Right lobe of liver (tissue), 6 donors: ENCODE data around the gene NR1H4. TPM values are rescaled to one million over a fixed set of nuclear protein-coding genes. Genes with fewer than 3 reads are reported as not detected.
"Not testable (repeated sequence)": the region's sequence is repeated elsewhere in the genome, so short reads cannot be mapped to it uniquely, and the experiment has no call there.

Experiments used
- ATAC-seq, 4 donors: fragments of 200-7000 bp; cut with Tn5 transposase; one replicate each; pipeline ENCODE4 v1.9.1; 2020; ENCODE audit warnings: mild to moderate bottlenecking in 4 of 4, moderate library complexity in 4 of 4
- DNase-seq, 3 donors: peaks; one replicate each; pipeline ENCODE4 v3.0.0-alpha.2; 2020
- H3K27ac ChIP-seq, 3 donors: fragments of 200-600 bp; one replicate each; pipeline ENCODE4 v1.8.0; 2022
- H3K27me3 ChIP-seq, 2 donors: fragments of 200-600 bp; one replicate each; pipeline ENCODE4 v1.8.0; 2022
- H3K36me3 ChIP-seq, 4 donors: fragments of 200-600 bp; sonication (generic) in 1 of 4; one replicate each; pipeline versions ENCODE4 v1.5.1 to v1.8.0; 2017 to 2022; ENCODE audit warnings: control low read depth in 1 of 4
- H3K4me1 ChIP-seq, 4 donors: fragments of 200-600 bp; sonication (generic) in 1 of 4; one replicate each; pipeline versions ENCODE4 v1.5.1 to v1.8.0; 2017 to 2022; ENCODE audit warnings: control low read depth in 1 of 4
- H3K4me3 ChIP-seq, 3 donors: fragments of 200-600 bp; one replicate each; pipeline ENCODE4 v1.8.0; 2022
- H3K9me3 ChIP-seq, 4 donors: fragments of 200-600 bp; sonication (generic) in 1 of 4; one replicate each; pipeline versions ENCODE4 v1.5.1 to v1.8.0; 2017 to 2022; ENCODE audit warnings: control low read depth in 1 of 4
- CTCF ChIP-seq, 4 donors: fragments of 200-600 bp in 3 of 4; fragments of 450-650 bp in 1 of 4; IDR thresholded peaks; one replicate each; pipeline versions ENCODE4 v1.5.1 to v1.8.0; 2016 to 2022; ENCODE audit warnings: antibody characterized with exemption in 4 of 4, mild to moderate bottlenecking in 2 of 4
- POLR2A ChIP-seq: fragments of 450-650 bp; IDR thresholded peaks from one replicate; pipeline ENCODE4 v1.6.1; 2017; ENCODE audit warnings: antibody characterized with exemption, mild to moderate bottlenecking
- WGBS: methylation state at CpG from one replicate; pipeline ENCODE4 v1.1.6; 2018; ENCODE audit warnings: low coverage, low lambda C conversion rate; ENCODE audit not compliant: insufficient coverage; ENCODE audit errors: missing lambda C conversion rate; 5-methylcytosine and 5-hydroxymethylcytosine counted together
- intact Hi-C, 2 donors: fragments of 100-400 bp; cut with DNase I; formaldehyde crosslinking; loops; one replicate each; pipeline versions ENCODE4 v1.11.2 to v1.14.1; 2022
- total RNA-seq, 6 experiments: library from RNA; depleted of rRNA in 2 of 6; stranded (reverse); fragments of >200 nt in 2 of 6; fragmentation: NEBNext Ultra II Directional in 3 of 6; extraction: Animal tissue kit (Norgen Biotek cat#: 25700) in 3 of 6; gene quantifications; one replicate each; pipeline versions ENCODE4 v1.1.0 to v1.2.4, GENCODE V29; 2016 to 2023
- donor health status: DM: no; HTN: yes; CAD: no.
- donor health status: DM: no; HTN: no; CAD: no.
- donor health status: DM: no; HTN: no; CAD: no.
- donor health status: DM: no; HTN: yes; CAD: no.
- donor health status: DM: no; HTN: yes; CAD: no.

Gene NR1H4
- total RNA-seq, 6 experiments from 2014 or later, result 52.4 to 81.7 (median 62.6) TPM

- Histone ChIP-seq H3K36me3 (peaks cover 0 to 32% (median 9%) of the 10 kb centered on the region in 4 donors), H3K27ac (peak overlapping the region; percentile 13 to 48 (median 39)), H3K9me3 (no peaks in the 10 kb centered on the region), H3K27me3 (no peaks in the 10 kb centered on the region), H3K4me3 (no peak overlapping the region), H3K4me1 (peaks cover 0 to 65% (median 8%) of the 10 kb centered on the region in 4 donors)
- TF ChIP-seq POLR2A, result no peak
- peak; percentile 87 to 98 (median 92) for TF ChIP-seq CTCF (IDR thresholded peaks at IDR 0.05)
- intact Hi-C loops, result loop anchor here in 1 of 2 donors (5.0 kb wide), 1 partner anchor 162 kb away; no protein-coding TSS in a partner anchor
- ATAC-seq (peak; percentile 76 to 89 (median 81)), DNase-seq (no peak)
- 0% methylated on average over 1 of the region's 1 CpG for WGBS
Observed at GRCh38 chr12:100554608-100555077, 81.0 kb downstream of the NR1H4 start.

- H3K4me1 ChIP-seq, result peaks cover 0 to 62% (median 8%) of the 10 kb centered on the region in 4 donors
- peaks cover 0 to 21% (median 5%) of the 10 kb centered on the region in 4 donors for H3K36me3 ChIP-seq
- 22% methylated on average over 2 of the region's 2 CpGs for WGBS
- no peaks in the 10 kb centered on the region for H3K9me3 ChIP-seq
- intact Hi-C loops, result no loop called here
- peak overlapping the region; percentile 33 to 48 (median 39) for H3K27ac ChIP-seq
- no peak for DNase-seq
- peak; percentile 66 to 83 (median 76) for ATAC-seq
- TF ChIP-seq CTCF (IDR thresholded peaks at IDR 0.05) (peak in 1 of 4 donors; percentile 8), POLR2A (no peak)
- H3K27me3 ChIP-seq, result no peaks in the 10 kb centered on the region
- no peak overlapping the region for H3K4me3 ChIP-seq
Observed at GRCh38 chr12:100555722-100556121, 82.1 kb downstream of the NR1H4 start.

- Histone ChIP-seq H3K27ac (peak overlapping the region in 1 of 3 donors; percentile 7), H3K4me3 (no peak overlapping the region), H3K36me3 (peaks cover 0 to 14% (median 3%) of the 10 kb centered on the region in 4 donors), H3K9me3 (no peaks in the 10 kb centered on the region), H3K27me3 (no peaks in the 10 kb centered on the region), H3K4me1 (peaks cover 0 to 51% (median 8%) of the 10 kb centered on the region in 4 donors)
- TF ChIP-seq CTCF (IDR thresholded peaks at IDR 0.05), result no peak
- no peak for TF ChIP-seq POLR2A
- intact Hi-C loops, result no loop called here
- WGBS, result 52% methylated on average over 2 of the region's 2 CpGs
- ATAC-seq (peak in 2 of 4 donors; percentile 2 to 16), DNase-seq (no peak)
Observed at GRCh38 chr12:100557357-100557756, 83.7 kb downstream of the NR1H4 start.

GRCh38 chr12:100559261-100559660, 85.6 kb downstream of the NR1H4 start:
- H3K36me3 ChIP-seq, result peaks cover 0 to 25% (median 4%) of the 10 kb centered on the region in 4 donors
- H3K4me3 ChIP-seq, DNase-seq, H3K27ac ChIP-seq, intact Hi-C loops, H3K9me3 ChIP-seq, ATAC-seq, H3K27me3 ChIP-seq: not testable (repeated sequence)
- H3K4me1 ChIP-seq, result peaks cover 0 to 34% (median 8%) of the 10 kb centered on the region in 4 donors
- WGBS, result no CpG with 5 or more reads among the region's 21 CpGs

GRCh38 chr12:100564090-100564489, 90.4 kb downstream of the NR1H4 start:
- DNase-seq, result no peak
- no peaks in the 10 kb centered on the region for H3K27me3 ChIP-seq
- 62% methylated on average over 2 of the region's 2 CpGs for WGBS
- no peaks in the 10 kb centered on the region for H3K4me1 ChIP-seq
- H3K9me3 ChIP-seq, result no peaks in the 10 kb centered on the region
- no peak overlapping the region for H3K27ac ChIP-seq
- H3K4me3 ChIP-seq, result no peak overlapping the region
- ATAC-seq, result peak; percentile 8 to 55 (median 20)
- no peak for TF ChIP-seq POLR2A
- TF ChIP-seq CTCF (IDR thresholded peaks at IDR 0.05), result no peak
- intact Hi-C loops, result no loop called here
- H3K36me3 ChIP-seq, result peaks cover 0 to 19% (median 3%) of the 10 kb centered on the region in 4 donors
